GM12875 (cell line): ENCODE results near the gene CCDC63.

Experiments
- H3K4me3 ChIP-seq: one replicate; pipeline ENCODE4 v1.5.1; 2011; ENCODE audit warnings: low read depth, low read length, control low read depth
- TF ChIP-seq, protein P1 (sequence below): IDR thresholded peaks from 2 replicates; pipeline ENCODE4 v1.5.1; 2011; ENCODE audit warnings: low read depth, mild to moderate bottlenecking, control low read depth, inconsistent platforms, low read length, moderate library complexity, borderline replicate concordance; ENCODE audit not compliant: insufficient read depth

CCDC63 gene

DNA sequence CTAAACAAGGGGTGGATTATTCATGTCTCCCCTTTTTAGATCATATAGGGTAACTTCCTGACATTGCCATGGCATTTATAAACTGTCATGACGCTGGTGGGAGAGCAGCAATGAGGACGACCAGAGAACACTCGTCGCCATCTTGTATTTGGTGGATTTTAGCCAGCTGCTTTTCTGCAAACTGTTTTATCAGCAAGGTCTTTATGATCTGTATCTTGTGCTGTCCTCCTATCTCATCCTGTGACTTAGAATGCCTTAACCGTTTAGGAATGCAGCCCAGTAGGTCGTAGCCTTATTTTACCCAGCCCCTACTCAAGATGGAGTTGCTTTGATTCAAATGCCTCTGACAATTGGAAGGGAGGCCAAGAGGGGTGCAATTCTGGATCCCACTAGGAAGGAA, 5.8 kb upstream of the CCDC63 start:
- TF ChIP-seq, protein P1, sequence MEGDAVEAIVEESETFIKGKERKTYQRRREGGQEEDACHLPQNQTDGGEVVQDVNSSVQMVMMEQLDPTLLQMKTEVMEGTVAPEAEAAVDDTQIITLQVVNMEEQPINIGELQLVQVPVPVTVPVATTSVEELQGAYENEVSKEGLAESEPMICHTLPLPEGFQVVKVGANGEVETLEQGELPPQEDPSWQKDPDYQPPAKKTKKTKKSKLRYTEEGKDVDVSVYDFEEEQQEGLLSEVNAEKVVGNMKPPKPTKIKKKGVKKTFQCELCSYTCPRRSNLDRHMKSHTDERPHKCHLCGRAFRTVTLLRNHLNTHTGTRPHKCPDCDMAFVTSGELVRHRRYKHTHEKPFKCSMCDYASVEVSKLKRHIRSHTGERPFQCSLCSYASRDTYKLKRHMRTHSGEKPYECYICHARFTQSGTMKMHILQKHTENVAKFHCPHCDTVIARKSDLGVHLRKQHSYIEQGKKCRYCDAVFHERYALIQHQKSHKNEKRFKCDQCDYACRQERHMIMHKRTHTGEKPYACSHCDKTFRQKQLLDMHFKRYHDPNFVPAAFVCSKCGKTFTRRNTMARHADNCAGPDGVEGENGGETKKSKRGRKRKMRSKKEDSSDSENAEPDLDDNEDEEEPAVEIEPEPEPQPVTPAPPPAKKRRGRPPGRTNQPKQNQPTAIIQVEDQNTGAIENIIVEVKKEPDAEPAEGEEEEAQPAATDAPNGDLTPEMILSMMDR: no peak
- no peak overlapping the region for H3K4me3 ChIP-seq

DNA sequence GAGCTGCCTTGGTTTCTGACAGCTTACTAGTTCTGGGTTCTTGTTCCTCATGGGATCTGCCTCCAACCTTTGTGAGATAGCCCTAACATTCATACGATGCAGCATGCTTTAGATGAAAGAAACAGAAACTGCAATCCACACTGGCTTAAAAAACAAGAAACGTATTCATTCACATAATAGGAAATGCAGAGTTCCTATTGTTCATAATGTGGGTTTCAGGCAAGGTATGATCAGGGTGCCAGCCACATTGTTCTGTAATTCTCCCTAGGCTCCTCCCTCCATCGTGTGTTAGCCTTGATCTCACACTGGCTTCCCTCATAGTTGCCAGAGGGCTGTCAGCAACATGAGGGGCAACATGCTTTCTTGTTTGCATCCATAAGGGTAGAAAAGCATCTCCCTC, 2.7 kb upstream of the CCDC63 start:
- TF ChIP-seq, protein P1: no peak
- H3K4me3 ChIP-seq: no peak overlapping the region

DNA sequence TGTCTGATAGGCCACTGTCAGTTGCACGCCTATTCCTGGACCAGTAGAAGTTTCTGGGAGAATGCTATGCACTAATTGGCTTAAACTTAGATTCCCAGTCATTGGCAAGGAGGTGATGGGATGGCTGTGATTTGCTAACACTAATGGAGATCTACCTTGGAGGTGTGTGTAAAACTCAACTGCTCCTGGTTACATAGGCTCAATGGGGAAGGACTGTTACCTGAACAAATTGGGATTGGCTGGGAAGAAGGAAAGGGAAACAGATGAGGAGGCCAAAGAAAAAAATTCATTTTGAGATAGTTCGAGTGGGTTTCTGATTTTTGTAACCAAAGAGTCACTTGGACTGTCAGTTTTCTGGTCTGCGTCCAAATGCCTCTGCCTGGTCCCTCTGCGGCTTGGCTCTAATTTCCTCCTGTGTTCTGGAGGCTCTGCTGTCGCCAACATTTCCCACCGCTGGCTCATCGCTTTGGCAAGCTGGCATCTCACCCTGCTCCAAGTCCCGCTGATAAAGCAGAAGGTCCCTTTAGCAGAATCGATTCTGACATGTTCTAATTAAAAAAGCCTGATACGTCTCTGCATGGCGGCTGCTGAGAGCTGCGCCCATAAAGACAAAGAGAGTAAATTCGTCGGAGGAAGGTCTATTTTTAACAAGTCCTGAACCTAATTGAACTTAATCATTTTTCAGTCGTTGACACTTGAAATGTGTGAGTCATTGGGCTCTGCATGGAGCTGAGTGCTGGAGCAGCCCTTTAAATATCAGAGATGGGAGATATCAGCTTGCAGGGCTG, 2.0 kb upstream of the CCDC63 start:
- TF ChIP-seq, protein P1: no peak
- H3K4me3 ChIP-seq: no peak overlapping the region

DNA sequence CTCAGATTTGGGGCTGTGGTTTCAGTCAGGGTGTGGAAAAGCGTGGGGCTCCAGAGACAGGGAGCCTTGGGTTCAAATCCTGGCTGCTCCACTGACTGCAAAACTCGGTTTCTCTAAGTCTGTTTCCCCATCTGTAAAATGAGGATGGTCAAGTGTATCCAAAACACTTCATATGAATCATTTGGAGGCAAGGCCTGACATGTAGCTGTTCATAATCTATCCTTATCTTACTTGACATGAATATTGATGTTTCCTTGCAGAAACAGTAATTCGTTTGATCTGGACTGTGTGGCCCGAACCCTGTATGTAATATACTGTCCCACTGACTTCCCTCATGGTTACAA, 1.5 kb upstream of the CCDC63 start:
- TF ChIP-seq, protein P1: no peak
- H3K4me3 ChIP-seq: no peak overlapping the region

DNA sequence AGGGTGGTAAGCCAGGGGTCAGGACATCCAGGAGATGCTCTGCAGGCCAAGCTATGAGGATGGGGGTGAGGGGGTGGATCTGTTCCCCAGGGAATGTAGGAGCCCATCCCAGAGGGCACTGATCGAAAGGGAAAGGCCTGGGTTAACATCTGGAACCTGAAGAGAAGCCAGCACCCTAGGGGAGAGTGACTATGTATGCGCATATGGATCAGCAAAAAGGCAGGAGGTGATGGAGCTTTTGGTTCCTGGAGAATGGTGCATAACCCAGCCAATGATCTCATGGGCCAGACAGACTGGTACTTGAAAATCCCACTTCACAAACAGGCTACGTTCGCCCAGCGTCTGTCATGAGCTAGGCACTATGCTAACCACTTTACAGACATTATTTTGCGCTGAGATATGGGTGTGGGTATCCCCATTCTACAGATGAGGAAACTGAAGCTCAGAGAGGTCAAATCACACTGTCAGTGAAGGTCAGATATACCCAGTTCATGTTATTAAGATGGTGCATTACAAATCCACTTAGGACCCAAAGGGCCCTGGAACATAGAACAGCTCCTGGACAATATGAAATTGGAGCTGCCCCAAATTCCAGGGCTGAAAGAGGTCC, 1.6 kb downstream of the CCDC63 start:
- no peak overlapping the region for H3K4me3 ChIP-seq
- TF ChIP-seq, protein P1: no peak

DNA sequence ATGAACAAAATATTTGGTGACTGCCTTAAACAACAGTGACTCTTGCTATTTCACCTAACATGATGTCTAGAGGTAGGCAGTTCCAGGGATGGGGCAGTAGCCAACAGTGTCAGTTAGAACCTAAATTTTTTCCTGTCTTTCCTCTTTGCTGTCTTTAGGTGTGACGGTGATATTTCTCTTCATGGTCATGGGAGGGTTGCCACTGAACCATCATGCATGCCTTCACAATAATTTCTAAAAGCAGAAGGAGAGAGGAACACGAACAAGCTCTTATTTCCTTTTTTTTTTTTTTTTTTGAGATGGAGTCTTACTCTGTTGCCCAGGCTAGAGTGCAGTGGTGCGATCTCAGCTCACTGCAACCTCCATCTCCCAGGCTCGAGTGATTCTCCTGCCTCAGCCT, 2.4 kb downstream of the CCDC63 start:
- no peak overlapping the region for H3K4me3 ChIP-seq
- TF ChIP-seq, protein P1: no peak

DNA sequence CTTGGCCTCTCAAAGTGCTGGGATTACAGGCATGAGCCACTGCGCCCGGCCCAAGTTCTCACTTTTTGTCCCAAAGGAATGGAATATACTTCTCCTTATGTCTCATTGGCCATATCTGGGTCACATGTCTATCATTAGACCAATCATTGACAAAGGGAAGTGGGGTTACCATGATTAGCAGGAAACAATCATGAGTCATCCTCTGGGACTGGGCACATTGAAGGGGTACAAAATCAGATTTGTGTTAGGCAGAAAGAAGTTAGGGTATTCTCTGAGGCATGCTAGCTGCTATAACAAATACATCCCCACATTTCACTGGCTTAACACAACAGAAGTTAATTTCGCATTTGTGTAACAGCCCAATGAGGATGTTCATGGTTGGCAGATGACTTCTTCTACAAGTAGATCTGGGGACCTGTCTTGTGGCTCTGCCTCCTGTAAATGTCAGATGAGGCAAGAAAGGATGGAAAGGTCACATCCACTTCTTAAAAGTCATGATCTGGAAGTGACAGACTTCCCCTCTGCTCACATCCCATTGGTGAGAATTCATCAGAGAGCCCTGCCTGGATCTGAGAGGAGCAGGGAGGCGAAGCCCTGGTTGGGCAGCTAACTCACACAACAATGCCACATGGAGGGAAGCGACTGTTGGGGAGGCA, 3.1 kb downstream of the CCDC63 start:
- H3K4me3 ChIP-seq: no peak overlapping the region
- TF ChIP-seq, protein P1: no peak
